HEK293 (cell line): ENCODE results near the gene RAB20.

Source experiments
- BCL11A ChIP-seq: fragments of 450-650 bp; formaldehyde crosslinking; IDR thresholded peaks from 2 replicates; pipeline ENCODE4 v1.5.1; 2016; ENCODE audit warnings: low read depth, missing biosample characterization, missing genetic modification characterization
- ZBTB7A ChIP-seq: fragments of 450-650 bp; formaldehyde crosslinking; IDR thresholded peaks from 2 replicates; pipeline ENCODE4 v1.5.1; 2016; ENCODE audit warnings: low read depth, missing biosample characterization, missing genetic modification characterization

DNA sequence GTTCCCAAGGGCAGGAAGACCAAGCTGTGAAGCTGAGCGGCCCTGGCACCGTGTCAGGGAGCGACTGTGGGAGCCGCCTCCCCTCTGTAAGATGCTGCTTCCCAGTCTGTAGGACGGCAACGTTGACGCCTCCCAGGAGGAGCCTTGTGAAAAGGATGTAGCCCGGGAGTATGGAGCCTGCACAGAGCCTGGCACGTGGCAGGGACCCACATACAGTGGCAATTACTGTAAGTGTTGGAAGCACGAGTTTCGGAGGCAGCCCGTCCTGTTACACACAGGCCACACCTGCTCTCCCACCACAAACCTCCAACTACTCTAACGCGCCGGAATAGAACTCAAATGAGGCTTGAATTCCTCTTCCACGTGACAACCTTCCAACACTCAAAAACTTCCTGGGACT lies 6.6 kb downstream of the RAB20 start:
- TF ChIP-seq ZBTB7A (tag by site-specific recombination): no peak
- no peak for TF ChIP-seq BCL11A
